Stimulated activated CD4-positive, alpha-beta T cell treated with anti-CD3 and anti-CD28 coated beads, Interleukin-1b, Interleukin-23, amount 100 ng/mL, for 1 hour (primary cell): Measurements from ENCODE around the gene APCDD1L.

Source experiments
- DNase-seq, 2 donors: peaks; one replicate each; pipeline ENCODE4 v3.0.0-alpha.2; 2020; ENCODE audit warnings: low read depth in 2 of 2

Gene APCDD1L

GRCh38 chr20:58515233-58516212, at the start of gene APCDD1L:
APCDD1L (minus strand) TSS chr20:58515399; CDS start chr20:58514707, 692 bp downstream.
- DNase-seq: no peak

GRCh38 chr20:58559368-58559729, 44.1 kb upstream of the APCDD1L start:
- no peak for DNase-seq

- no peak for DNase-seq
Observed at GRCh38 chr20:58558486-58559367, 43.5 kb upstream of the APCDD1L start.

- DNase-seq: no peak
Observed at GRCh38 chr20:58557733-58558342, 42.6 kb upstream of the APCDD1L start.

- DNase-seq: no peak
Observed at GRCh38 chr20:58556961-58557360, 41.8 kb upstream of the APCDD1L start.

- DNase-seq: no peak
Observed at GRCh38 chr20:58555078-58555765, 40.0 kb upstream of the APCDD1L start.

GRCh38 chr20:58554541-58554940, 39.3 kb upstream of the APCDD1L start:
- no peak for DNase-seq

- DNase-seq: no peak
Observed at GRCh38 chr20:58553841-58554240, 38.6 kb upstream of the APCDD1L start.

- no peak for DNase-seq
Observed at GRCh38 chr20:58553166-58553696, 38.0 kb upstream of the APCDD1L start.

GRCh38 chr20:58552366-58552934, 37.3 kb upstream of the APCDD1L start:
- DNase-seq: no peak

- DNase-seq: no peak
Observed at GRCh38 chr20:58551631-58552030, 36.4 kb upstream of the APCDD1L start.

- DNase-seq: no peak
Observed at GRCh38 chr20:58550275-58551059, 35.3 kb upstream of the APCDD1L start.

GRCh38 chr20:58549231-58550209, 34.3 kb upstream of the APCDD1L start:
- no peak for DNase-seq

GRCh38 chr20:58547623-58548475, 32.6 kb upstream of the APCDD1L start:
- DNase-seq: no peak

GRCh38 chr20:58546756-58547622, 31.8 kb upstream of the APCDD1L start:
- no peak for DNase-seq

- no peak for DNase-seq
Observed at GRCh38 chr20:58546416-58546711, 31.2 kb upstream of the APCDD1L start.
